ENCODE results near the gene TCF23. TPM values are rescaled to one million over a fixed set of nuclear protein-coding genes. Genes with fewer than 3 reads are reported as not detected.
"Not testable (repeated sequence)": the region's sequence is repeated elsewhere in the genome, so short reads cannot be mapped to it uniquely, and the experiment has no call there.

The TCF23 gene
- total RNA-seq, 2 experiments from 2014 or later: not detected

- ChIA-PET POLR2A (no interaction called here), CTCF (interaction anchor here (0.6 to 1.9 kb wide), 14 partner anchors 10 to 1015 kb away, joined by 3 to 11 read pairs (median 3); no protein-coding TSS in a partner anchor)
- Mint-ChIP-seq H3K9me3 (no peaks in the 10 kb centered on the region), H3K27ac (no peak overlapping the region), H3K4me1 (peaks cover 7% of the 10 kb centered on the region), H3K36me3 (ENCODE audit: low read depth) (no peaks in the 10 kb centered on the region), H3K27me3 (peaks cover 13% of the 10 kb centered on the region), H3K4me3 (no peak overlapping the region)
- no peak for DNase-seq
Measured at GRCh38 chr2:27170581-27171337, 22.0 kb downstream of the TCF23 start.

GRCh38 chr2:27171351-27171848 is 22.6 kb downstream of the TCF23 start:
- ChIA-PET CTCF (interaction anchor here (0.6 to 1.9 kb wide), 4 partner anchors 108 to 1015 kb away, joined by 3 to 8 read pairs (median 3); no protein-coding TSS in a partner anchor), POLR2A (no interaction called here)
- Mint-ChIP-seq H3K27ac (no peak overlapping the region), H3K27me3 (peaks cover 17% of the 10 kb centered on the region), H3K36me3 (ENCODE audit: low read depth) (no peaks in the 10 kb centered on the region), H3K4me1 (peaks cover 7% of the 10 kb centered on the region), H3K4me3 (no peak overlapping the region), H3K9me3 (no peaks in the 10 kb centered on the region)
- DNase-seq: no peak

GRCh38 chr2:27174638-27175037 is 25.8 kb downstream of the TCF23 start:
- Mint-ChIP-seq H3K27ac (no peak overlapping the region), H3K36me3 (ENCODE audit: low read depth) (no peaks in the 10 kb centered on the region), H3K4me1 (peaks cover 4% of the 10 kb centered on the region), H3K9me3 (no peaks in the 10 kb centered on the region), H3K4me3 (no peak overlapping the region), H3K27me3 (peaks cover 32% of the 10 kb centered on the region)
- ChIA-PET CTCF (no interaction called here), POLR2A (no interaction called here)
- no peak for DNase-seq

- Mint-ChIP-seq H3K4me3 (no peak overlapping the region), H3K36me3 (ENCODE audit: low read depth) (no peaks in the 10 kb centered on the region), H3K27me3 (peaks cover 34% of the 10 kb centered on the region), H3K9me3 (no peaks in the 10 kb centered on the region), H3K27ac (no peak overlapping the region), H3K4me1 (peaks cover 2% of the 10 kb centered on the region)
- CTCF ChIA-PET: no interaction called here
- POLR2A ChIA-PET: no interaction called here
- DNase-seq: no peak
Measured at GRCh38 chr2:27175330-27175729, 26.5 kb downstream of the TCF23 start.

GRCh38 chr2:27175781-27176180 is 27.0 kb downstream of the TCF23 start:
- H3K27ac Mint-ChIP-seq; H3K9me3 Mint-ChIP-seq; H3K36me3 Mint-ChIP-seq (ENCODE audit: low read depth); POLR2A ChIA-PET; H3K4me1 Mint-ChIP-seq; DNase-seq; H3K4me3 Mint-ChIP-seq: not testable (repeated sequence)
- CTCF ChIA-PET: interaction anchor here (0.7 kb wide), 1 partner anchor 1312 kb away, joined by 3 read pairs; no protein-coding TSS in a partner anchor
- peaks cover 34% of the 10 kb centered on the region for H3K27me3 Mint-ChIP-seq

- no peak overlapping the region for H3K27ac Mint-ChIP-seq
- H3K4me3 Mint-ChIP-seq: no peak overlapping the region
- no peaks in the 10 kb centered on the region for H3K9me3 Mint-ChIP-seq
- DNase-seq: no peak
- peaks cover 2% of the 10 kb centered on the region for H3K4me1 Mint-ChIP-seq
- CTCF ChIA-PET: interaction anchor here (0.7 to 1.3 kb wide), 2 partner anchors 8 to 235 kb away, joined by 3 to 4 read pairs; no protein-coding TSS in a partner anchor
- H3K36me3 Mint-ChIP-seq (ENCODE audit: low read depth): no peaks in the 10 kb centered on the region
- POLR2A ChIA-PET: no interaction called here
- peaks cover 34% of the 10 kb centered on the region for H3K27me3 Mint-ChIP-seq
Measured at GRCh38 chr2:27177441-27178351, 28.9 kb downstream of the TCF23 start.

- POLR2A ChIA-PET: no interaction called here
Measured at GRCh38 chr2:27178469-27178868, 29.7 kb downstream of the TCF23 start.

GRCh38 chr2:27179344-27180000 is 30.7 kb downstream of the TCF23 start:
- Mint-ChIP-seq H3K27me3 (peaks cover 41% of the 10 kb centered on the region), H3K27ac (no peak overlapping the region), H3K36me3 (ENCODE audit: low read depth) (no peaks in the 10 kb centered on the region), H3K4me3 (no peak overlapping the region), H3K4me1 (peaks cover 4% of the 10 kb centered on the region), H3K9me3 (no peaks in the 10 kb centered on the region)
- DNase-seq: no peak
- CTCF ChIA-PET: no interaction called here
- POLR2A ChIA-PET: no interaction called here

More at GRCh38 chr2:27178469-27178868, 29.7 kb downstream of the TCF23 start:
- peaks cover 34% of the 10 kb centered on the region for H3K27me3 Mint-ChIP-seq
- H3K36me3 Mint-ChIP-seq (ENCODE audit: low read depth): no peaks in the 10 kb centered on the region
- CTCF ChIA-PET: interaction anchor here (0.7 to 1.3 kb wide), 2 partner anchors 9 to 235 kb away, joined by 3 to 4 read pairs; no protein-coding TSS in a partner anchor
- H3K27ac Mint-ChIP-seq: no peak overlapping the region
- no peak overlapping the region for H3K4me3 Mint-ChIP-seq
- no peaks in the 10 kb centered on the region for H3K9me3 Mint-ChIP-seq
- no peak for DNase-seq
- peaks cover 2% of the 10 kb centered on the region for H3K4me1 Mint-ChIP-seq

- no peak for DNase-seq
- Mint-ChIP-seq H3K36me3 (ENCODE audit: low read depth) (no peaks in the 10 kb centered on the region), H3K4me3 (no peak overlapping the region), H3K27ac (no peak overlapping the region), H3K4me1 (peaks cover 4% of the 10 kb centered on the region), H3K27me3 (peaks cover 44% of the 10 kb centered on the region), H3K9me3 (no peaks in the 10 kb centered on the region)
- ChIA-PET CTCF (interaction anchor here (0.6 to 1.3 kb wide), 2 partner anchors 166 to 1175 kb away, joined by 3 to 4 read pairs; no protein-coding TSS in a partner anchor), POLR2A (no interaction called here)
Measured at GRCh38 chr2:27182346-27182745, 33.5 kb downstream of the TCF23 start.

- CTCF ChIA-PET: no interaction called here
- H3K36me3 Mint-ChIP-seq (ENCODE audit: low read depth): no peaks in the 10 kb centered on the region
- peaks cover 2% of the 10 kb centered on the region for H3K4me1 Mint-ChIP-seq
- DNase-seq: no peak
- H3K27me3 Mint-ChIP-seq: peaks cover 34% of the 10 kb centered on the region
- no peaks in the 10 kb centered on the region for H3K9me3 Mint-ChIP-seq
- no peak overlapping the region for H3K27ac Mint-ChIP-seq
- POLR2A ChIA-PET: no interaction called here
- no peak overlapping the region for H3K4me3 Mint-ChIP-seq
Measured at GRCh38 chr2:27184115-27184514, 35.3 kb downstream of the TCF23 start.

GRCh38 chr2:27185331-27186026 is 36.7 kb downstream of the TCF23 start:
- Mint-ChIP-seq H3K9me3 (no peaks in the 10 kb centered on the region), H3K4me1 (peaks cover 2% of the 10 kb centered on the region), H3K27me3 (peaks cover 26% of the 10 kb centered on the region), H3K4me3 (no peak overlapping the region), H3K36me3 (ENCODE audit: low read depth) (no peaks in the 10 kb centered on the region), H3K27ac (no peak overlapping the region)
- DNase-seq: no peak
- POLR2A ChIA-PET: no interaction called here
- CTCF ChIA-PET: interaction anchor here (0.6 to 1.4 kb wide), 3 partner anchors 16 to 224 kb away, joined by 3 read pairs; no protein-coding TSS in a partner anchor
